Progenitor cell of endocrine pancreas (in vitro differentiated cells): Measurements from ENCODE around the gene IL1RAPL2. TPM values are rescaled to one million over a fixed set of nuclear protein-coding genes. Genes with fewer than 3 reads are reported as not detected.
A peak's percentile ranks its signal among the peaks of the same experiment; 100 is the strongest.

Source experiments
- DNase-seq: peaks from one replicate; pipeline ENCODE4 v3.0.0; 2021; ENCODE audit warnings: low spot score; ENCODE audit not compliant: unreplicated experiment
- H3K27ac Mint-ChIP-seq: 2 replicates; pipeline ENCODE4 v1.8.0; 2021; ENCODE audit warnings: mild to moderate bottlenecking, moderate library complexity, mixed read lengths
- H3K27me3 Mint-ChIP-seq: 2 replicates; pipeline ENCODE4 v1.8.0; 2021; ENCODE audit warnings: mixed read lengths
- H3K36me3 Mint-ChIP-seq: 2 replicates; pipeline ENCODE4 v1.8.0; 2022; ENCODE audit warnings: mixed read lengths; ENCODE audit not compliant: insufficient read depth
- H3K4me1 Mint-ChIP-seq: 2 replicates; pipeline ENCODE4 v1.8.0; 2021; ENCODE audit warnings: low read depth, mixed read lengths
- H3K4me3 Mint-ChIP-seq: 2 replicates; pipeline ENCODE4 v1.8.0; 2021; ENCODE audit warnings: low read depth, mild to moderate bottlenecking, moderate library complexity, mixed read lengths
- H3K9me3 Mint-ChIP-seq: 2 replicates; pipeline ENCODE4 v1.8.0; 2021; ENCODE audit warnings: low read depth, mixed read lengths
- total RNA-seq: library from RNA; stranded (reverse); gene quantifications from 2 replicates; pipeline ENCODE4 v1.2.1, GENCODE V29; 2021
- TF ChIP-seq, protein P1 (sequence below): fragments of 200-600 bp; sonication (generic); IDR thresholded peaks from one replicate; pipeline ENCODE4 v1.5.0; 2021; ENCODE audit warnings: antibody characterized with exemption, mild to moderate bottlenecking; ENCODE audit not compliant: unreplicated experiment

IL1RAPL2 gene
- total RNA-seq, 1 donor from 2014 or later, result 0.91 TPM

DNA sequence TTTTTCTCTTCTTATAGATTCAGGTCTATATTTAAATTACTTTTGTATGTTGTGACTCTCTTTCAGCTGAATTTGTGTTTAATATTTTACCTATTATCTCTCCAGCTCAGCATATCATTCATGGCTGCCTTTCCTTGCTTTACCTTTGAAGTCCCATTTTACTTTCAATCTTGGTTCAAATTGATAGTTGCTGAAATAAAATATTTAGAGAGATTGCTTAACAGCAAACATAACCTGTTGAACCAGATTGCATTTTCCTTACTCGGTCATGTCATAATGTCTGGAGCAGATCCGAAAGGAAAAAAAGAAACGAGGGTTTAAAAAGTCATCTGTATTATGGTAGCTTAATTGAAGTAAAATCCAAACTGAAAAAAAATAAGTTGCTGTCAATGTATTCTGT is 94.1 kb downstream of the IL1RAPL2 start:
- peaks cover 8% of the 10 kb centered on the region for H3K4me1 Mint-ChIP-seq
- TF ChIP-seq, protein P1, sequence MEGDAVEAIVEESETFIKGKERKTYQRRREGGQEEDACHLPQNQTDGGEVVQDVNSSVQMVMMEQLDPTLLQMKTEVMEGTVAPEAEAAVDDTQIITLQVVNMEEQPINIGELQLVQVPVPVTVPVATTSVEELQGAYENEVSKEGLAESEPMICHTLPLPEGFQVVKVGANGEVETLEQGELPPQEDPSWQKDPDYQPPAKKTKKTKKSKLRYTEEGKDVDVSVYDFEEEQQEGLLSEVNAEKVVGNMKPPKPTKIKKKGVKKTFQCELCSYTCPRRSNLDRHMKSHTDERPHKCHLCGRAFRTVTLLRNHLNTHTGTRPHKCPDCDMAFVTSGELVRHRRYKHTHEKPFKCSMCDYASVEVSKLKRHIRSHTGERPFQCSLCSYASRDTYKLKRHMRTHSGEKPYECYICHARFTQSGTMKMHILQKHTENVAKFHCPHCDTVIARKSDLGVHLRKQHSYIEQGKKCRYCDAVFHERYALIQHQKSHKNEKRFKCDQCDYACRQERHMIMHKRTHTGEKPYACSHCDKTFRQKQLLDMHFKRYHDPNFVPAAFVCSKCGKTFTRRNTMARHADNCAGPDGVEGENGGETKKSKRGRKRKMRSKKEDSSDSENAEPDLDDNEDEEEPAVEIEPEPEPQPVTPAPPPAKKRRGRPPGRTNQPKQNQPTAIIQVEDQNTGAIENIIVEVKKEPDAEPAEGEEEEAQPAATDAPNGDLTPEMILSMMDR, result no peak
- H3K9me3 Mint-ChIP-seq, result peaks cover 33% of the 10 kb centered on the region
- H3K36me3 Mint-ChIP-seq, result no peaks in the 10 kb centered on the region
- H3K27ac Mint-ChIP-seq, result no peak overlapping the region
- H3K27me3 Mint-ChIP-seq, result no peaks in the 10 kb centered on the region
- no peak for DNase-seq
- no peak overlapping the region for H3K4me3 Mint-ChIP-seq

DNA sequence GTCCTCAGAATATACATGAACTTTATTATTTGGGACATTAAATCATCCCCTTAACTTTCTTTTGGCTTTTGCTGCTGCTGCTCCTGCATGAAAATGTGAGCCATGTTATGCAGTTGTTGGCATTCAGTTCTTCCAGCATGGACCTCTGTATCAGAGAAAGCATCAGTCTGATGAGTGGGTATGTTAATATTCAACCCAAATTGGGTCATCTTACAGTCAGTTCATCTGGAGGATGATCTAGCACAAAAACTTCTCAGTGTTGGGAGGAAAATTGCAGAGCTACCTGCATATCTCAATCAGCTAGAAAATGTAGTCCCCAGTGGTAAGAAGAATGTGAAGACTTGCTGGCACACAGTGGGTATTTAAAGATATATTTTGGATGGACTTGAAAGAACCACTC is 96.7 kb downstream of the IL1RAPL2 start:
- H3K9me3 Mint-ChIP-seq, result peaks cover 24% of the 10 kb centered on the region
- DNase-seq, result no peak
- H3K27ac Mint-ChIP-seq, result no peak overlapping the region
- no peak overlapping the region for H3K4me3 Mint-ChIP-seq
- TF ChIP-seq, protein P1, result no peak
- no peaks in the 10 kb centered on the region for H3K27me3 Mint-ChIP-seq
- H3K4me1 Mint-ChIP-seq, result peaks cover 8% of the 10 kb centered on the region
- no peaks in the 10 kb centered on the region for H3K36me3 Mint-ChIP-seq

DNA sequence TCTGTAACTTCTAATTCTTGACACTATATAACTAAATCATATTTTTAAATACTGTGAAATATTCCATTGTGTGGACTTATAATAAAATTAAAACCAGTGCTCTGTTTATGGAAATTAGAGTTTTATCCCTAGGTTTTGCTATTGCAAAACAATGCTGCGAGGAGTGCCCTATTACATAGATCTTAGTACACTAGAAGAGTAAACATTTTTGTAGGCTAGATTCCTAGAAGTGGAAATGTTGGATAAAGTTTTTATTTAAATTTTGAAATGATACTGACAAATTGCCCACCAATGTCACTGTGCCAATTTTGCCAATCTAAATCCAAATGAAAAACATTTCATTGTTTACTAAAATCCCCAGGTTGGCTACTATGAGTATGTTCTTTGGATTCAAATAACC is 99.7 kb downstream of the IL1RAPL2 start:
- TF ChIP-seq, protein P1, result no peak
- peaks cover 25% of the 10 kb centered on the region for H3K9me3 Mint-ChIP-seq
- no peak for DNase-seq
- H3K27me3 Mint-ChIP-seq, result no peaks in the 10 kb centered on the region
- no peak overlapping the region for H3K27ac Mint-ChIP-seq
- H3K36me3 Mint-ChIP-seq, result no peaks in the 10 kb centered on the region
- H3K4me3 Mint-ChIP-seq, result no peak overlapping the region
- peaks cover 4% of the 10 kb centered on the region for H3K4me1 Mint-ChIP-seq

DNA sequence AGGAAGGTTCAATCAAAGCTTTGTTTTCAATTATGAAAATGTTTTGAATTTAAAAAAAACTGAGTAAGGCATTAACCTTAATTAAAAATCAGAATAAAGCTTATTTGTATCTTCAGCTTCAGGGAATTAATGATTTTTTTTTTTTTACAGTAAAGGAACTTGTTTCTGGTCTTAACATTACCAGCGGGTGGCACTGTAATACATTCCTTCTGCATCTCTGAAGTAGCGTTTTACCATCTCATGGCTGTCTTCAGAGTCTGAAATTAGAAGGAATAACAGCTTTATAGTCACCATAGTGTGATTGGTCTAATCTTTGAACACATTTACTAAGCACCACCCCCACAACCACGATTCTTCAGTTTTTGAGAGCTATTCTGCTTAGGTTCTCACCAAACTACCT is 102.6 kb downstream of the IL1RAPL2 start:
- DNase-seq, result no peak
- peaks cover 14% of the 10 kb centered on the region for H3K9me3 Mint-ChIP-seq
- TF ChIP-seq, protein P1, result peak; percentile 45
- H3K4me3 Mint-ChIP-seq, result no peak overlapping the region
- H3K4me1 Mint-ChIP-seq, result peaks cover 4% of the 10 kb centered on the region
- no peaks in the 10 kb centered on the region for H3K27me3 Mint-ChIP-seq
- no peak overlapping the region for H3K27ac Mint-ChIP-seq
- no peaks in the 10 kb centered on the region for H3K36me3 Mint-ChIP-seq

DNA sequence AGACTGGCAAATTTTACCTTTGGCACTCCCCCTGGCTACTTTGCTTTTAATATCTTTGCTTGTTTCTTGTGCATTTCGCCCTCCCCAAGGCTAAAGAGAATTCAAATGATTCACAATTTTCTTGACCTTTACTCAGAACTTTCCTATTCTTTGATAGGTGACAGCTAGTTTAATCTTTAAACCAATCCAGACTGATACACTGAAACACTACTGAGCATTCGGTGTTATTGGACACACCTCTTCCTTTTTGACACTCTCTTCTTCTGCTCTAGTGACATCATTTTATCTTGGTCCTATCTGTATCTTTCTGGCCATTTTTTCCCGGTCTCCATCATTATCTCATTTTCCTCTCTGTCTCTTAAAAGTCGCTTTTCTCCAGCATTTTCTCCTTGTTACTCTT is 103.1 kb downstream of the IL1RAPL2 start:
- Mint-ChIP-seq H3K27me3 (no peaks in the 10 kb centered on the region), H3K9me3 (peaks cover 12% of the 10 kb centered on the region), H3K36me3 (no peaks in the 10 kb centered on the region), H3K4me3 (no peak overlapping the region), H3K27ac (no peak overlapping the region), H3K4me1 (peaks cover 4% of the 10 kb centered on the region)
- TF ChIP-seq, protein P1, result no peak
- DNase-seq, result no peak
